Subcutaneous abdominal adipose tissue (tissue), 5 donors: ENCODE measurements around the gene MYO15B.

Experiments used
- H3K27ac ChIP-seq: one replicate; pipeline ENCODE4 v1.7.0; 2013; ENCODE audit warnings: low read depth, mild to moderate bottlenecking, inconsistent platforms, low read length, moderate library complexity
- H3K27me3 ChIP-seq, 5 donors: one replicate each; pipeline ENCODE4 v1.7.0; 2013; ENCODE audit warnings: low read length in 5 of 5, inconsistent platforms in 1 of 5; ENCODE audit not compliant: control insufficient read depth in 5 of 5, insufficient read depth in 4 of 5
- H3K36me3 ChIP-seq, 5 donors: one replicate each; pipeline ENCODE4 v1.7.0; 2013; ENCODE audit warnings: low read length in 5 of 5; ENCODE audit not compliant: control insufficient read depth in 5 of 5, insufficient read depth in 5 of 5
- H3K4me1 ChIP-seq, 5 donors: one replicate each; pipeline ENCODE4 v1.7.0; 2013; ENCODE audit warnings: low read length in 5 of 5, mild to moderate bottlenecking in 3 of 5, moderate library complexity in 1 of 5; ENCODE audit not compliant: control insufficient read depth in 5 of 5, insufficient read depth in 5 of 5
- H3K4me3 ChIP-seq, 5 donors: one replicate each; pipeline ENCODE4 v1.7.0; 2013; ENCODE audit warnings: low read length in 5 of 5, low read depth in 1 of 5
- H3K9ac ChIP-seq, 5 donors: one replicate each; pipeline ENCODE4 v1.7.0; 2013; ENCODE audit warnings: low read length in 5 of 5, mild to moderate bottlenecking in 4 of 5, moderate library complexity in 3 of 5
- H3K9me3 ChIP-seq, 5 donors: one replicate each; pipeline ENCODE4 v1.7.0; 2013; ENCODE audit warnings: low read length in 5 of 5; ENCODE audit not compliant: control insufficient read depth in 5 of 5
- donor health status: healthy.
- donor health status: healthy.
- donor health status: healthy.
- donor health status: healthy.
- donor health status: healthy.

Gene MYO15B

GRCh38 chr17:75667825-75668224 is 80.2 kb downstream of the MYO15B start:
- H3K27me3 ChIP-seq: peaks cover 0 to 3% (median 0%) of the 10 kb centered on the region in 5 donors
- peak overlapping the region; percentile 87 to 100 (median 92) for H3K4me3 ChIP-seq
- H3K36me3 ChIP-seq: peaks cover 13 to 48% (median 35%) of the 10 kb centered on the region in 5 donors
- peak overlapping the region; percentile 78 to 95 (median 89) for H3K9ac ChIP-seq
- H3K9me3 ChIP-seq: no peaks in the 10 kb centered on the region
- peaks cover 9 to 25% (median 23%) of the 10 kb centered on the region in 5 donors for H3K4me1 ChIP-seq
- peak overlapping the region; percentile 96 for H3K27ac ChIP-seq

- Histone ChIP-seq H3K4me1 (peaks cover 9 to 25% (median 23%) of the 10 kb centered on the region in 5 donors), H3K9ac (peak overlapping the region in 3 of 5 donors; percentile 78 to 92 (median 87)), H3K36me3 (peaks cover 16 to 53% (median 39%) of the 10 kb centered on the region in 5 donors), H3K9me3 (no peaks in the 10 kb centered on the region), H3K27me3 (peaks cover 0 to 3% (median 0%) of the 10 kb centered on the region in 5 donors), H3K4me3 (peak overlapping the region in 3 of 5 donors; percentile 92 to 100 (median 99)), H3K27ac (peak overlapping the region; percentile 96)
These were observed 80.9 kb downstream of the MYO15B start for GRCh38 chr17:75668489-75668888.

- H3K4me3 ChIP-seq: no peak overlapping the region
- H3K9ac ChIP-seq: no peak overlapping the region
- H3K36me3 ChIP-seq: peaks cover 15 to 53% (median 40%) of the 10 kb centered on the region in 5 donors
- H3K27ac ChIP-seq: no peak overlapping the region
- H3K27me3 ChIP-seq: peaks cover 0 to 3% (median 0%) of the 10 kb centered on the region in 5 donors
- H3K9me3 ChIP-seq: no peaks in the 10 kb centered on the region
- peaks cover 9 to 22% (median 20%) of the 10 kb centered on the region in 5 donors for H3K4me1 ChIP-seq
These were observed 83.3 kb downstream of the MYO15B start for GRCh38 chr17:75670868-75671267.

GRCh38 chr17:75672011-75672410 is 84.4 kb downstream of the MYO15B start:
- H3K27me3 ChIP-seq: peaks cover 0 to 2% (median 0%) of the 10 kb centered on the region in 5 donors
- H3K4me3 ChIP-seq: no peak overlapping the region
- peaks cover 6 to 13% (median 11%) of the 10 kb centered on the region in 5 donors for H3K4me1 ChIP-seq
- H3K36me3 ChIP-seq: peaks cover 18 to 61% (median 40%) of the 10 kb centered on the region in 5 donors
- H3K9me3 ChIP-seq: no peaks in the 10 kb centered on the region
- no peak overlapping the region for H3K9ac ChIP-seq
- no peak overlapping the region for H3K27ac ChIP-seq

- peaks cover 18 to 63% (median 45%) of the 10 kb centered on the region in 5 donors for H3K36me3 ChIP-seq
- peaks cover 0 to 3% (median under 1%) of the 10 kb centered on the region in 5 donors for H3K4me1 ChIP-seq
- H3K9ac ChIP-seq: no peak overlapping the region
- H3K27me3 ChIP-seq: no peaks in the 10 kb centered on the region
- H3K27ac ChIP-seq: no peak overlapping the region
- H3K4me3 ChIP-seq: no peak overlapping the region
- no peaks in the 10 kb centered on the region for H3K9me3 ChIP-seq
These were observed 85.9 kb downstream of the MYO15B start for GRCh38 chr17:75673487-75673886.
